GM13976 (cell line): ENCODE measurements around the gene SEC22C.

ENCODE experiments used
- DNase-seq: peaks from one replicate; pipeline ENCODE4 v3.0.0; 2012; ENCODE audit warnings: low spot score
- in situ Hi-C: fragments of 300-500 bp; cut with MboI; formaldehyde crosslinking; loops from one replicate; pipeline ENCODE4 v1.12.0; 2022; ENCODE audit warnings: low sequenced_read_pairs, mixed read lengths, inconsistent platforms; ENCODE audit not compliant: unreplicated experiment
- TF ChIP-seq, protein P1 (sequence below): IDR thresholded peaks from 2 replicates; pipeline ENCODE4 v1.5.1; 2012; ENCODE audit warnings: borderline replicate concordance, mild to moderate bottlenecking; ENCODE audit not compliant: insufficient read depth; ENCODE audit errors: extremely low read depth, missing control alignments, control extremely low read depth

The SEC22C gene

DNA sequence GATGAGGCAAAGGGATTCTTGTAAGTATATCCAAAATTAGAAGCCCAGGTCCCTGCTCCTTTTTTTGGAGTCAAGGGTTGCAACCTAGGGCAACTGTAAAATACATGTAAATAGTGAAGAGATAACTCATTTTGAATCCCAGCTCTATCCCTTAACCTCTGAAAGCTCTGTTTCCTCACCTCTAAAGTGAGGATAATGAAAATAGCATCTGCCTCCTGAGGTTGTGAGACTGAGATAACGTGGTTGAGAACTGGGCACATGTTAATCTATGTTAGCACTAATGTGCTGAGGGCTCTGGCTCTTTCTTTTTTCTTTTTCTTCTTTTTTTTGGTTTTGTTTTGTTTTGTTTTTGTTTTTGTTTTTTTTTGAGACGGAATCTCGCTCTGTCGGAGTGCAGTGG lies 13.9 kb upstream of the SEC22C start:
- DNase-seq = no peak
- TF ChIP-seq, protein P1, sequence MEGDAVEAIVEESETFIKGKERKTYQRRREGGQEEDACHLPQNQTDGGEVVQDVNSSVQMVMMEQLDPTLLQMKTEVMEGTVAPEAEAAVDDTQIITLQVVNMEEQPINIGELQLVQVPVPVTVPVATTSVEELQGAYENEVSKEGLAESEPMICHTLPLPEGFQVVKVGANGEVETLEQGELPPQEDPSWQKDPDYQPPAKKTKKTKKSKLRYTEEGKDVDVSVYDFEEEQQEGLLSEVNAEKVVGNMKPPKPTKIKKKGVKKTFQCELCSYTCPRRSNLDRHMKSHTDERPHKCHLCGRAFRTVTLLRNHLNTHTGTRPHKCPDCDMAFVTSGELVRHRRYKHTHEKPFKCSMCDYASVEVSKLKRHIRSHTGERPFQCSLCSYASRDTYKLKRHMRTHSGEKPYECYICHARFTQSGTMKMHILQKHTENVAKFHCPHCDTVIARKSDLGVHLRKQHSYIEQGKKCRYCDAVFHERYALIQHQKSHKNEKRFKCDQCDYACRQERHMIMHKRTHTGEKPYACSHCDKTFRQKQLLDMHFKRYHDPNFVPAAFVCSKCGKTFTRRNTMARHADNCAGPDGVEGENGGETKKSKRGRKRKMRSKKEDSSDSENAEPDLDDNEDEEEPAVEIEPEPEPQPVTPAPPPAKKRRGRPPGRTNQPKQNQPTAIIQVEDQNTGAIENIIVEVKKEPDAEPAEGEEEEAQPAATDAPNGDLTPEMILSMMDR = no peak
- in situ Hi-C loops = no loop called here

DNA sequence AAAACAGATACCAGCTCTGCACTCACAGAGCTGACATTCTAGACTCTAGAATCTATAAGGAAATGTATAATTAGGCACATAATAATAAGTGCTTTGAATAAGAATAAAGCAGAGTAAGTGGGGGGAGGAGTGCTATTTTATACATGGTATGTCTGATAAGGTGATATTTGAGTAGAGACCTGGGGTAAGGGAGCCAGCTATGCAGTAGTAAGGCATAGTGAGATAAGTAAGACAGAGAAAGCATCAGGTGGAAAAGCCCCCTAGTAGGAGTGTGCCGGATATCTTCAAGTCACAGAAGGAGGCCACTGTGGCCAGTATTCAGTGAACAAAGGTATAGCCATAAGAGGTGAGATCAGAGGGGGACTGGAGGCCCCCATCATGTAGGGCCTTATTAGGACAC lies 11.9 kb upstream of the SEC22C start:
- in situ Hi-C loops = no loop called here
- TF ChIP-seq, protein P1 = no peak
- DNase-seq = no peak

DNA sequence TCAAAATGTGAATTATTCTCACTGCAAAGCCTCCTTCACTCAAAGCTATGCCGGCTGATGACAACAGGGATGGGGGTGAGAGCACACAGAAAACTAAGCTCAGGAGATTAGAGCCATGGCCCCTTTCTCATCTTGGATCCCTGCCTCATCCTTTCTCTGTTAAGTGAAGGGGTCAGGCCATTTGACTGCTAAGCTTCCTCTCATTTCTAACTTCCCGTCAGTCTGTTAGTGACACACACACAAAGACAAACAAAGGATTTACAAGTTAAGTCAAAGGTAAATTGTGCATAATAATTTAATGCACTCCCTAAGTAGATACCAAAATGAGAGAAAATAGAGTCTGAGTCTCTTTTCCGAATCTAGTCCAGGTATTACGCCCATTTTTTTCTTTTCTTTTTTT lies 10.0 kb upstream of the SEC22C start:
- in situ Hi-C loops = no loop called here
- no peak for DNase-seq
- TF ChIP-seq, protein P1 = no peak

DNA sequence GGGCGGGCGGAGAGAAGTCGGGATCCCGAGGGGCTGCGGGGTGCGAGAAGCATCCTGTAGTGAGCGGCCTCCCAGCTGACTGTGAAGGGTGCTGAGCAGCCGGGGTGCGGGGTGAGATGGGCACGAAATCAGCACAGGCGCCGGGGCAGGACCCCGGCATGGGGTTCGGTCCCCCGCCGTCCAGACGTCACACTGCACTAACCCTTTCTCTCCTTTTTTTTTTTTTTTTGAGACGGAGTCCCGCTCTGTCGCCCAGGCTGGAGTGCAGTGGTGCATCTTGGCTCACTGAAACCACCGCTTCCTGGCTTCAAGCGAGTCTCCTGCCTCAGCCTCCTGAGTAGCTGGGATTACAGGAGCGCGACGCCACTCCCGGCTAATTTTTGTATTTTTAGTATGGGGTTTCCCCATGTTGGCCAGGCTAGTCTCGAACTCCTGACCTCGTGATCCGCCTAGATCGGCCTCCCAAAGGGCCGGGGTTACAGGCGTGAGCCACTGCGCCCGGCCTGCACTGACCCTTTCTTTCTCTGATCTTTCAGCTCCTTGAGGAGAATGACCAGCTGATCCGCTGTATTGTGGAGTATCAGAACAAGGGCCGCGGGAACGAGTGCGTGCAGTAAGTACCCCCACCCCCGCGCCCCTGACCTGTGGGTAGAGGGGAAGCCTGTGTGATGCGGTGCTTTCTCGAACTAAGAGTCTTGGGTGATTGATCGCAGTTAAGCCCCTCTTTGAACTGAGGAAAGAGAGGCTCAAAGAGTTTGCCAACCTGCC lies 9.4 kb upstream of the SEC22C start:
- in situ Hi-C loops = no loop called here
- TF ChIP-seq, protein P1 = no peak

DNA sequence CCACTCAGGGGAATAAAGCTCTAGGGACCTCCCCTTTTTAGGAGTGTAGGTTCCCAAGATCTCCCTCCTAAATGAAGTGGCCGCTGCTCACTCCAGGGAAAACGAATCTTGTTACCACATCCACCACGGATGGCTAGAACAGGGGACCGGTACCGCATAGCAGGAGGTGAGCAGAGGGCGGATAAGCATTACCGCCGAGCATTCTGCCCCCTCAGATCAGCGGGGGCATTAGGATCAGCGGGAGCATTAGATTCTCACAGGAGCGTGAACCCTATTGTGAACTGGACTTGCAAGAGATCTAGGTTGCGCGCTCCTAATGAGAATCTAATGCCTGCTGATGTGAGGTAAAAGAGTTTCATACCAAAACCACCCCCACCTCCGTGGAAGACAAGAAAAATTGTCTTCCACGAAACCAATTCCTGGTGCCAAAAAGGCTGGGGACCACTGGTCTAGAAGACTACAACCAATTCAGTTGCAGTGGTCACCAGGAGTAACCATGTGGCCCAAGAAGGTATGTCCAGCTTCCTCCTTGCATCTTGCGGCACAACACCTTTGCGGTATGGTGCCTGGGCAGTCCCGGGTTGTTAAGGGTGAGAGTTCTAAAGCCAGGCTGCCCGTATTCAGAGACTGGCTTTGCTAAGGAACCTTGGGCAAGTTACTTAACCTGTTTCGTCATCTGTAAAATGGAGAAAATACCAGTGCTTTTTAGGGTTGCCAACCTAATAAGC lies 7.8 kb upstream of the SEC22C start:
- TF ChIP-seq, protein P1 = no peak
- DNase-seq = no peak
- in situ Hi-C loops = no loop called here

More for the DNA sequence above, 9.4 kb upstream of the SEC22C start:
- DNase-seq = no peak

DNA sequence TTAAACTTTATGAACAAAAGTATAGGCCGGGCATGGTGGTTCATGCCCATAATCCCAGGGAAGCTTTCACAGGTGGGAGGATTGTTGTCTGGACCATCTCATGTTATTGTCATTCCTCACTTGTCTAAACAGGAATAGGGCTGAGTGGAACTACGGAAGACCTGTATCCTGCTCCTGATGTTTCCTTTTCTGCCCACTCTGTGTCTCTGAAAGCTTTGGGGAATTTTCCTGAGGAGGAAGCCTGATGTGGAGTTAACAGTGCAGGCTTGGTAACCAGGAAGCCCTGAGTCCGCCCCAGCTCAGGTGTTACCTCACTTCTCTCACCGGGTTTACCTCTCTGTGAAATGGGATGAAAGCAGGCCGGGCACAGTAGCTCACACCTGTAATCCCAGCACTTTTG lies 6.9 kb upstream of the SEC22C start:
- TF ChIP-seq, protein P1 = no peak
- in situ Hi-C loops = no loop called here
- DNase-seq = no peak
